ENCODE measurements around the gene FAM3A. TPM values are rescaled to one million over a fixed set of nuclear protein-coding genes. Genes with fewer than 3 reads are reported as not detected.

Gene FAM3A
- total and polyA plus RNA-seq, 2 experiments from 2014 or later: 41.1 to 68.0 TPM

- DNase-seq (ENCODE audit: low spot score): no peak
- H3K9me3 ChIP-seq (ENCODE audit: low read depth): no peaks in the 10 kb centered on the region
- no peaks in the 10 kb centered on the region for H3K36me3 ChIP-seq (replicated peaks; ENCODE audit: insufficient read depth, low read depth)
- no peak overlapping the region for H2AFZ ChIP-seq
- H3K4me1 ChIP-seq (ENCODE audit: insufficient read depth): peaks cover 11% of the 10 kb centered on the region
- WGBS (ENCODE audit: low lambda C conversion rate, missing lambda C conversion rate): 88% methylated on average over 16 of the region's 16 CpGs
- H3K4me3 ChIP-seq: no peak overlapping the region
- no peak overlapping the region for H3K27ac ChIP-seq
- peaks cover 6% of the 10 kb centered on the region for H3K79me2 ChIP-seq
- no peaks in the 10 kb centered on the region for H3K9me2 ChIP-seq (replicated peaks; ENCODE audit: insufficient read depth)
- no peak for TF ChIP-seq EZH2phosphoT487 (IDR thresholded peaks at IDR 0.05; ENCODE audit: low read depth, severe bottlenecking, unreplicated experiment)
- TF ChIP-seq, protein P1, sequence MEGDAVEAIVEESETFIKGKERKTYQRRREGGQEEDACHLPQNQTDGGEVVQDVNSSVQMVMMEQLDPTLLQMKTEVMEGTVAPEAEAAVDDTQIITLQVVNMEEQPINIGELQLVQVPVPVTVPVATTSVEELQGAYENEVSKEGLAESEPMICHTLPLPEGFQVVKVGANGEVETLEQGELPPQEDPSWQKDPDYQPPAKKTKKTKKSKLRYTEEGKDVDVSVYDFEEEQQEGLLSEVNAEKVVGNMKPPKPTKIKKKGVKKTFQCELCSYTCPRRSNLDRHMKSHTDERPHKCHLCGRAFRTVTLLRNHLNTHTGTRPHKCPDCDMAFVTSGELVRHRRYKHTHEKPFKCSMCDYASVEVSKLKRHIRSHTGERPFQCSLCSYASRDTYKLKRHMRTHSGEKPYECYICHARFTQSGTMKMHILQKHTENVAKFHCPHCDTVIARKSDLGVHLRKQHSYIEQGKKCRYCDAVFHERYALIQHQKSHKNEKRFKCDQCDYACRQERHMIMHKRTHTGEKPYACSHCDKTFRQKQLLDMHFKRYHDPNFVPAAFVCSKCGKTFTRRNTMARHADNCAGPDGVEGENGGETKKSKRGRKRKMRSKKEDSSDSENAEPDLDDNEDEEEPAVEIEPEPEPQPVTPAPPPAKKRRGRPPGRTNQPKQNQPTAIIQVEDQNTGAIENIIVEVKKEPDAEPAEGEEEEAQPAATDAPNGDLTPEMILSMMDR (IDR thresholded peaks at IDR 0.05; ENCODE audit: poor library complexity): no peak
- TF ChIP-seq EZH2 (IDR thresholded peaks at IDR 0.05; ENCODE audit: borderline replicate concordance): no peak
- no peaks in the 10 kb centered on the region for H3K27me3 ChIP-seq
- no peak overlapping the region for H3K4me2 ChIP-seq
- H4K20me1 ChIP-seq (ENCODE audit: insufficient read depth, poor library complexity, severe bottlenecking): no peaks in the 10 kb centered on the region
Observed at GRCh38 chrX:154512879-154513553, 3.0 kb downstream of the FAM3A start.

GRCh38 chrX:154511761-154512160, 4.3 kb downstream of the FAM3A start:
- H3K4me3 ChIP-seq: no peak overlapping the region
- no peak for DNase-seq (ENCODE audit: low spot score)
- no peaks in the 10 kb centered on the region for H3K9me3 ChIP-seq (ENCODE audit: low read depth)
- H3K27me3 ChIP-seq: no peaks in the 10 kb centered on the region
- 89% methylated on average over 12 of the region's 12 CpGs for WGBS (ENCODE audit: low lambda C conversion rate, missing lambda C conversion rate)
- H3K9me2 ChIP-seq (replicated peaks; ENCODE audit: insufficient read depth): no peaks in the 10 kb centered on the region
- H3K27ac ChIP-seq: no peak overlapping the region
- peaks cover 6% of the 10 kb centered on the region for H3K79me2 ChIP-seq
- no peaks in the 10 kb centered on the region for H3K4me1 ChIP-seq (ENCODE audit: insufficient read depth)
- no peak overlapping the region for H2AFZ ChIP-seq
- no peak overlapping the region for H3K4me2 ChIP-seq
- TF ChIP-seq EZH2 (IDR thresholded peaks at IDR 0.05; ENCODE audit: borderline replicate concordance): no peak
- TF ChIP-seq EZH2phosphoT487 (IDR thresholded peaks at IDR 0.05; ENCODE audit: low read depth, severe bottlenecking, unreplicated experiment): no peak
- H3K36me3 ChIP-seq (replicated peaks; ENCODE audit: insufficient read depth, low read depth): no peaks in the 10 kb centered on the region
- no peaks in the 10 kb centered on the region for H4K20me1 ChIP-seq (ENCODE audit: insufficient read depth, poor library complexity, severe bottlenecking)

- no peaks in the 10 kb centered on the region for H3K9me2 ChIP-seq (replicated peaks; ENCODE audit: insufficient read depth)
- no peak overlapping the region for H3K27ac ChIP-seq
- H3K4me1 ChIP-seq (ENCODE audit: insufficient read depth): no peaks in the 10 kb centered on the region
- H3K36me3 ChIP-seq (replicated peaks; ENCODE audit: insufficient read depth, low read depth): no peaks in the 10 kb centered on the region
- H3K4me2 ChIP-seq: no peak overlapping the region
- H3K79me2 ChIP-seq: peaks cover 4% of the 10 kb centered on the region
- no peak for DNase-seq (ENCODE audit: low spot score)
- WGBS (ENCODE audit: low lambda C conversion rate, missing lambda C conversion rate): 83% methylated on average over 5 of the region's 5 CpGs
- H2AFZ ChIP-seq: no peak overlapping the region
- H3K9me3 ChIP-seq (ENCODE audit: low read depth): no peaks in the 10 kb centered on the region
- H4K20me1 ChIP-seq (ENCODE audit: insufficient read depth, poor library complexity, severe bottlenecking): no peaks in the 10 kb centered on the region
- no peak overlapping the region for H3K4me3 ChIP-seq
- no peaks in the 10 kb centered on the region for H3K27me3 ChIP-seq
- TF ChIP-seq EZH2 (IDR thresholded peaks at IDR 0.05; ENCODE audit: borderline replicate concordance): no peak
- TF ChIP-seq EZH2phosphoT487 (IDR thresholded peaks at IDR 0.05; ENCODE audit: low read depth, severe bottlenecking, unreplicated experiment): no peak
- TF ChIP-seq, protein P1 (IDR thresholded peaks at IDR 0.05; ENCODE audit: poor library complexity): no peak
Observed at GRCh38 chrX:154509455-154509854, 6.6 kb downstream of the FAM3A start.

DNA sequence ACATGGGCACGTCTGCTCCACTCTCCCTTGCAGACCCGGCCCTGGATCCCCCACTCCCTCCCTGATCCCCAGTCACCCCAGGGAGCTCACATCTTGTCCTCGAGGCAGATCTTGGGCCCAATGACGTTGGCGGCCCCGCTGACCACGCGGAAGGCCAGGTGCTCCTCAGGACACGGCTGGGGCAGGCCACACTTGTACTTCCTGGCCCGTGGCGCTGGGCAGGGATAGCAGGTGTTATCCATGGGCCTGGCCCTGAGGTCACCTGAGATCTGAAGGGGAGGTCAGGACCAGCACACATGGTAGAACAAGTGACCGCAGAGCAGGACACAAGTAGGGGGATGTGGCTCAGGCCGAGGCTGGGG, 7.7 kb downstream of the FAM3A start:
- Histone ChIP-seq H3K9me2 (replicated peaks; ENCODE audit: insufficient read depth) (no peaks in the 10 kb centered on the region), H3K36me3 (replicated peaks; ENCODE audit: insufficient read depth, low read depth) (no peaks in the 10 kb centered on the region)
- WGBS (ENCODE audit: low lambda C conversion rate, missing lambda C conversion rate): 95% methylated on average over 13 of the region's 13 CpGs

More for the DNA sequence above, 7.7 kb downstream of the FAM3A start:
- Histone ChIP-seq H2AFZ (no peak overlapping the region), H3K4me1 (ENCODE audit: insufficient read depth) (no peaks in the 10 kb centered on the region), H3K4me2 (no peak overlapping the region), H3K9me3 (ENCODE audit: low read depth) (no peaks in the 10 kb centered on the region), H3K27me3 (no peaks in the 10 kb centered on the region), H3K79me2 (no peaks in the 10 kb centered on the region), H3K4me3 (no peak overlapping the region), H3K27ac (no peak overlapping the region), H4K20me1 (ENCODE audit: insufficient read depth, poor library complexity, severe bottlenecking) (no peaks in the 10 kb centered on the region)
- no peak for DNase-seq (ENCODE audit: low spot score)
- no peak for TF ChIP-seq EZH2 (IDR thresholded peaks at IDR 0.05; ENCODE audit: borderline replicate concordance)
- TF ChIP-seq, protein P1 (IDR thresholded peaks at IDR 0.05; ENCODE audit: poor library complexity): no peak
- TF ChIP-seq EZH2phosphoT487 (IDR thresholded peaks at IDR 0.05; ENCODE audit: low read depth, severe bottlenecking, unreplicated experiment): no peak
